Ovary (tissue), 3 donors: ENCODE results near the gene COL1A2.

Experiments used
- CTCF ChIP-seq, 3 donors: fragments of 450-650 bp in 2 of 3; fragments of 200-600 bp in 1 of 3; IDR thresholded peaks; one replicate each; pipeline versions ENCODE4 v1.5.1 to v1.8.0; 2016 to 2022; ENCODE audit warnings: antibody characterized with exemption in 3 of 3, mild to moderate bottlenecking in 1 of 3
- POLR2A ChIP-seq: fragments of 450-650 bp; IDR thresholded peaks from one replicate; pipeline ENCODE4 v1.6.1; 2017; ENCODE audit warnings: antibody characterized with exemption, mild to moderate bottlenecking, moderate library complexity
- donor health status: DM: no; HTN: no; CAD: no.

GRCh38 chr7:94452239-94452638, 57.5 kb downstream of the COL1A2 start:
- TF ChIP-seq CTCF (IDR thresholded peaks at IDR 0.05) = no peak
- no peak for TF ChIP-seq POLR2A
